ENCODE results near the gene MRM3. TPM values are rescaled to one million over a fixed set of nuclear protein-coding genes. Genes with fewer than 3 reads are reported as not detected.

MRM3 gene
- total and polyA plus RNA-seq, 2 donors (not counting 1 experiment from before 2014, with no cell fraction given), result 11.6 to 20.9 TPM

DNA sequence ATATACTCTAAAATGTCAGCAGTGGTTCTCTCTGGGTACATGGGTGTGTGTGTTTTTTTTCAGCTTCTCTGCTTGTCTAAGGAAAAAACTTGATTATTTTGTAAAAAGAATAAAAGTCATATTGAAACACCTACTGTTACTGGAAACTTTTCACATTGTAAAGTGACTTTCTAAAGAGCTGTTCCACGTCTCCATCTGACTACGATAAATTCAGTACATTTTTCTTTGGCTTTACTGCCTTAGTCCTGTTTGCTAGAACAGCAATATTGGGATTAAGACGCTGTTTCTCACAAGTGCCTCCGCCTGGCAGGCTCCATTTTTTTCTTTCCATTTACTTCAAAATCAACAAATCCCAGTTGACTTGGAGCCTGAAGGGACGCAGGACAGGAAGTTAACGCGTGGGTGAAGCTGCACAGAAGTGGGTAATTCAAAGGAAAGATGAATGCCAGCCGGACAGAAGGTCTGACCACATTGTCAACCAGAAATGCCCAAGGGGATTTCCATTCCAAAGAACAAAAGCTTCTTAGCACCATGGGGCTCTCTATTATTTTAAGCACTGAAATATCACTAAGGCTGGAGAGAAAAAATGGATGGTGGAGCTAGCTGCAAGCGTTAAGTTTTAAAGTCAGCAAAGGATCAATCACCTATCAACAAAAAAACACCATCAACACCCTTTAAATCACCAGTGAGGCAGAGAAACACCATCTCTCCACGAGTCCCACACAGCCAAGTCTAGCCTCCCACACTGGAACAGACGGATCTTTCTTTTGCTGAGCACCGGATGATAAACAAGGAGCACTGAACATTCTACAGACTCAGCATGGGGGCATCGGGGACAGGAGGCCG, 8.5 kb upstream of the MRM3 start:
- TF ChIP-seq, protein P1, sequence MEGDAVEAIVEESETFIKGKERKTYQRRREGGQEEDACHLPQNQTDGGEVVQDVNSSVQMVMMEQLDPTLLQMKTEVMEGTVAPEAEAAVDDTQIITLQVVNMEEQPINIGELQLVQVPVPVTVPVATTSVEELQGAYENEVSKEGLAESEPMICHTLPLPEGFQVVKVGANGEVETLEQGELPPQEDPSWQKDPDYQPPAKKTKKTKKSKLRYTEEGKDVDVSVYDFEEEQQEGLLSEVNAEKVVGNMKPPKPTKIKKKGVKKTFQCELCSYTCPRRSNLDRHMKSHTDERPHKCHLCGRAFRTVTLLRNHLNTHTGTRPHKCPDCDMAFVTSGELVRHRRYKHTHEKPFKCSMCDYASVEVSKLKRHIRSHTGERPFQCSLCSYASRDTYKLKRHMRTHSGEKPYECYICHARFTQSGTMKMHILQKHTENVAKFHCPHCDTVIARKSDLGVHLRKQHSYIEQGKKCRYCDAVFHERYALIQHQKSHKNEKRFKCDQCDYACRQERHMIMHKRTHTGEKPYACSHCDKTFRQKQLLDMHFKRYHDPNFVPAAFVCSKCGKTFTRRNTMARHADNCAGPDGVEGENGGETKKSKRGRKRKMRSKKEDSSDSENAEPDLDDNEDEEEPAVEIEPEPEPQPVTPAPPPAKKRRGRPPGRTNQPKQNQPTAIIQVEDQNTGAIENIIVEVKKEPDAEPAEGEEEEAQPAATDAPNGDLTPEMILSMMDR (IDR thresholded peaks at IDR 0.05), result no peak
- TF ChIP-seq EZH2 (IDR thresholded peaks at IDR 0.05; ENCODE audit: borderline replicate concordance, insufficient read depth, low read depth, low read length, poor library complexity, severe bottlenecking), result no peak
- no peaks in the 10 kb centered on the region for H3K4me1 Mint-ChIP-seq
- no peak overlapping the region for H3K4me3 ChIP-seq (ENCODE audit: control extremely low read depth in 1 of 5, extremely low read depth in 1 of 5, insufficient read depth in 1 of 5, low read depth in 2 of 5, low read length in 4 of 5)
- no peaks in the 10 kb centered on the region for H3K27me3 Mint-ChIP-seq
- no peaks in the 10 kb centered on the region for H3K9me3 ChIP-seq (ENCODE audit: control extremely low read depth in 1 of 3, control insufficient read depth in 2 of 3, insufficient read depth in 1 of 3, low read length in 2 of 3)
- DNase-seq, result no peak
- ATAC-seq (ENCODE audit: low read depth), result no peak
- intact Hi-C loops (cut with micrococcal nuclease), result no loop called here
- no peak overlapping the region for H3K9ac ChIP-seq (ENCODE audit: low read length)
- ChIA-PET POLR2A (no interaction called here), CTCF (no interaction called here)
- 95% methylated on average over 7 of the region's 14 CpGs for WGBS (ENCODE audit: insufficient coverage)
- H2AFZ ChIP-seq (ENCODE audit: insufficient read depth, low read depth, low read length, poor library complexity, severe bottlenecking), result no peak overlapping the region
- H3K79me2 ChIP-seq (ENCODE audit: control insufficient read depth, insufficient read depth, low read length), result peaks cover 24% of the 10 kb centered on the region
- no peaks in the 10 kb centered on the region for H3K27me3 ChIP-seq (replicated peaks in 1 of 4; ENCODE audit: control extremely low read depth in 1 of 4, control insufficient read depth in 3 of 4, insufficient read depth in 4 of 4, low read length in 3 of 4)
- H3K4me2 ChIP-seq (replicated peaks; ENCODE audit: low read depth, low read length, poor library complexity, severe bottlenecking), result no peak overlapping the region
- H3K36me3 ChIP-seq (replicated peaks in 1 of 2; ENCODE audit: control extremely low read depth in 1 of 2, control insufficient read depth in 1 of 2, extremely low read depth in 1 of 2, insufficient read depth in 2 of 2, low read length in 1 of 2), result peaks cover 16 to 77% of the 10 kb centered on the region in 2 experiments
- no peak overlapping the region for H3K27ac ChIP-seq (ENCODE audit: low read length in 2 of 2)
- H3K27ac Mint-ChIP-seq, result no peak overlapping the region
- peaks cover 9% of the 10 kb centered on the region for H4K20me1 ChIP-seq (ENCODE audit: control insufficient read depth, insufficient read depth, low read length, poor library complexity, severe bottlenecking)
- no peak overlapping the region for H3K4me3 Mint-ChIP-seq
- no peaks in the 10 kb centered on the region for H3K9me3 Mint-ChIP-seq (ENCODE audit: insufficient read depth)
- H3K4me1 ChIP-seq (ENCODE audit: control insufficient read depth in 2 of 2, insufficient read depth in 2 of 2, low read length in 2 of 2), result no peaks in the 10 kb centered on the region

DNA sequence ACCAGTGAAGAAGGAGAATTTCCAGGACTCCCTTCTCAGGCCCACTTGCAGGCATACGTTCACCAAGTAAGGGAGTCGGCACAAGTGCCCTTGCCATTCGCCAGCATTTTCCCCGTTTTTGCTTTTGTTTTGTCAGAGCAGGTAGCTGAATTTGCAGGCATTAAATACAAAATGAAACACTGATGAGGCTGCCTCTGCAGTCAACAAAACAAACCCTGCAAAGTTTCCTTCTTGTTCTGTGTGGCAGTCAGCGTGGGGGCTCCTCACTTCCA, 7.9 kb upstream of the MRM3 start:
- no peak overlapping the region for H3K4me2 ChIP-seq (replicated peaks; ENCODE audit: low read depth, low read length, poor library complexity, severe bottlenecking)
- 93% methylated on average over 4 of the region's 5 CpGs for WGBS (ENCODE audit: insufficient coverage)
- Mint-ChIP-seq H3K27ac (no peak overlapping the region), H3K27me3 (no peaks in the 10 kb centered on the region), H3K4me3 (no peak overlapping the region), H3K4me1 (no peaks in the 10 kb centered on the region), H3K9me3 (ENCODE audit: insufficient read depth) (no peaks in the 10 kb centered on the region)
- ChIA-PET CTCF (no interaction called here), POLR2A (no interaction called here)
- intact Hi-C loops (cut with micrococcal nuclease), result no loop called here
- H3K9me3 ChIP-seq (ENCODE audit: control extremely low read depth in 1 of 3, control insufficient read depth in 2 of 3, insufficient read depth in 1 of 3, low read length in 2 of 3), result no peaks in the 10 kb centered on the region
- no peak overlapping the region for H3K9ac ChIP-seq (ENCODE audit: low read length)
- H3K4me3 ChIP-seq (ENCODE audit: control extremely low read depth in 1 of 5, extremely low read depth in 1 of 5, insufficient read depth in 1 of 5, low read depth in 2 of 5, low read length in 4 of 5), result no peak overlapping the region
- ATAC-seq (ENCODE audit: low read depth), result no peak
- H3K4me1 ChIP-seq (ENCODE audit: control insufficient read depth in 2 of 2, insufficient read depth in 2 of 2, low read length in 2 of 2), result no peaks in the 10 kb centered on the region
- no peaks in the 10 kb centered on the region for H3K27me3 ChIP-seq (replicated peaks in 1 of 4; ENCODE audit: control extremely low read depth in 1 of 4, control insufficient read depth in 3 of 4, insufficient read depth in 4 of 4, low read length in 3 of 4)
- no peak for DNase-seq
- H3K36me3 ChIP-seq (replicated peaks in 1 of 2; ENCODE audit: control extremely low read depth in 1 of 2, control insufficient read depth in 1 of 2, extremely low read depth in 1 of 2, insufficient read depth in 2 of 2, low read length in 1 of 2), result peaks cover 14 to 72% of the 10 kb centered on the region in 2 experiments
- peaks cover 9% of the 10 kb centered on the region for H4K20me1 ChIP-seq (ENCODE audit: control insufficient read depth, insufficient read depth, low read length, poor library complexity, severe bottlenecking)
- peaks cover 28% of the 10 kb centered on the region for H3K79me2 ChIP-seq (ENCODE audit: control insufficient read depth, insufficient read depth, low read length)
- no peak for TF ChIP-seq EZH2 (IDR thresholded peaks at IDR 0.05; ENCODE audit: borderline replicate concordance, insufficient read depth, low read depth, low read length, poor library complexity, severe bottlenecking)
- TF ChIP-seq, protein P1 (IDR thresholded peaks at IDR 0.05), result no peak
- H2AFZ ChIP-seq (ENCODE audit: insufficient read depth, low read depth, low read length, poor library complexity, severe bottlenecking), result no peak overlapping the region
- no peak overlapping the region for H3K27ac ChIP-seq (ENCODE audit: low read length in 2 of 2)

Data from B cell (primary cell).